ENCODE data around the gene DCST2.

- TF ChIP-seq CTCF (IDR thresholded peaks at IDR 0.05) (peak in 1 of 3 donors; percentile 97), POLR2A (IDR thresholded peaks at IDR 0.05) (no peak)
Measured at GRCh38 chr1:155061381-155062150, 28.0 kb upstream of the DCST2 start.

All from lower leg skin (tissue), 3 donors.